HFF-Myc (cell line): Measurements from ENCODE around the gene TMEM135.
"Not testable (repeated sequence)": the region's sequence is repeated elsewhere in the genome, so short reads cannot be mapped to it uniquely, and the experiment has no call there.

Experiments
- DNase-seq: peaks from one replicate; pipeline ENCODE4 v3.0.0-alpha.2; 2011; ENCODE audit warnings: low read depth; ENCODE audit errors: extremely low read depth
- H3K4me3 ChIP-seq: replicated peaks from 2 replicates; pipeline ENCODE4 v1.5.1; 2011; ENCODE audit warnings: low read depth, mild to moderate bottlenecking, control low read depth, low read length
- CTCF ChIP-seq: IDR thresholded peaks from 2 replicates; pipeline ENCODE4 v1.5.1; 2012; ENCODE audit warnings: mild to moderate bottlenecking, low read depth, low read length, control low read depth; ENCODE audit errors: missing control alignments

The TMEM135 gene

GRCh38 chr11:87150936-87151335, 113.2 kb downstream of the TMEM135 start:
- no peak overlapping the region for H3K4me3 ChIP-seq
- TF ChIP-seq CTCF: no peak
- DNase-seq: no peak

- no peak for DNase-seq
- H3K4me3 ChIP-seq: no peak overlapping the region
- TF ChIP-seq CTCF: no peak
Observed at GRCh38 chr11:87154246-87154645, 116.5 kb downstream of the TMEM135 start.

- DNase-seq: no peak
- H3K4me3 ChIP-seq: no peak overlapping the region
- TF ChIP-seq CTCF: no peak
Observed at GRCh38 chr11:87156970-87157369, 119.2 kb downstream of the TMEM135 start.

- not testable (repeated sequence) for H3K4me3 ChIP-seq, DNase-seq
Observed at GRCh38 chr11:87169076-87169475, 131.3 kb downstream of the TMEM135 start.

- H3K4me3 ChIP-seq: no peak overlapping the region
- peak; percentile 72 for DNase-seq
- TF ChIP-seq CTCF: no peak
Observed at GRCh38 chr11:87173185-87174039, 135.7 kb downstream of the TMEM135 start.

- no peak for TF ChIP-seq CTCF
- H3K4me3 ChIP-seq: no peak overlapping the region
- DNase-seq: no peak
Observed at GRCh38 chr11:87174870-87175269, 137.1 kb downstream of the TMEM135 start.

- H3K4me3 ChIP-seq: no peak overlapping the region
- TF ChIP-seq CTCF: no peak
- DNase-seq: peak; percentile 20
Observed at GRCh38 chr11:87176044-87176443, 138.3 kb downstream of the TMEM135 start.
